ENCODE results near the gene MOB1A. TPM values are rescaled to one million over a fixed set of nuclear protein-coding genes. Genes with fewer than 3 reads are reported as not detected.

Gene MOB1A
- total and polyA plus RNA-seq, 2 of the 8 experiments (the other 6 are each of a cell fraction or from before 2014, with no cell fraction given) = 21.6 to 91.7 TPM

DNA sequence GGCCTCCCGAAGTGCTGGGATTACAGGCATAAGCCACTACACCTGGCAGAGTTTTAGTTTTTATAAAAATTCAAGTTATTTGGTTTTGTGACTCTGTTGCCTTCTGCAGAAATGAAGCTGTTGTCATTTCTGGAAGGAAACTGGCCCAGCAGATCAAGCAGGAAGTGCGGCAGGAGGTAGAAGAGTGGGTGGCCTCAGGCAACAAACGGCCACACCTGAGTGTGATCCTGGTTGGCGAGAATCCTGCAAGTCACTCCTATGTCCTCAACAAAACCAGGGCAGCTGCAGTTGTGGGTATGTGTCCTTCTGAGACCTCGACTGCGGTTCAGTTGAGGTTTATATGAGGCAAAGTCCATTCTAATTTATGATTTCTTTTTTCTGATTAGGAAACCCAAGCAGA is 26.9 kb upstream of the MOB1A start:
- POLR2A ChIA-PET (ENCODE audit: partially characterized antibody) = interaction anchor here (0.7 to 72.1 kb wide), 7 partner anchors 3 to 230 kb away, joined by 3 to 2699 read pairs (median 5); partner anchors contain the start of genes BOLA3, MOB1A and MTHFD2
- H2BK20ac ChIP-seq (ENCODE audit: low read length) = no peak overlapping the region
- H2AK5ac ChIP-seq (ENCODE audit: low read depth, low read length) = no peak overlapping the region
- H3K4me3 ChIP-seq (ENCODE audit: extremely low read depth in 1 of 4, insufficient read depth in 2 of 4, low read depth in 3 of 4, low read length in 4 of 4) = no peak overlapping the region
- peaks cover 2 to 18% (median 16%) of the 10 kb centered on the region in 4 experiments for H3K4me1 ChIP-seq (replicated peaks in 1 of 4; ENCODE audit: control insufficient read depth in 3 of 4, insufficient read depth in 4 of 4, low read length in 3 of 4)
- H3K36me3 ChIP-seq (ENCODE audit: control insufficient read depth in 2 of 4, insufficient read depth in 4 of 4, low read length in 3 of 4) = peaks cover 8 to 84% (median 31%) of the 10 kb centered on the region in 4 experiments
- TF ChIP-seq CHD1 (IDR thresholded peaks at IDR 0.05; ENCODE audit: low read depth, low read length) = no peak
- TF ChIP-seq KDM5A (IDR thresholded peaks at IDR 0.05; ENCODE audit: low read length) = no peak
- peak; percentile 44; the same call in 1 of the 2 replicates for TF ChIP-seq POLR2AphosphoS5 (IDR thresholded peaks at IDR 0.05; ENCODE audit: low read depth, low read length)
- H3K79me2 ChIP-seq (ENCODE audit: control insufficient read depth in 1 of 2, insufficient read depth in 2 of 2, low read length in 2 of 2) = peaks cover 51 to 87% of the 10 kb centered on the region in 2 experiments
- no peak overlapping the region for H2BK5ac ChIP-seq (ENCODE audit: low read depth, low read length)
- no peak overlapping the region for H2BK15ac ChIP-seq (ENCODE audit: low read length)
- no peaks in the 10 kb centered on the region for H3K27me3 ChIP-seq (replicated peaks in 1 of 4; ENCODE audit: control insufficient read depth in 3 of 4, extremely low read depth in 1 of 4, insufficient read depth in 3 of 4, low read length in 3 of 4)
- peaks cover 16% of the 10 kb centered on the region for H3K79me1 ChIP-seq (ENCODE audit: low read depth, low read length)
- no peak overlapping the region for H4K8ac ChIP-seq (ENCODE audit: extremely low read depth, insufficient read depth, low read length)
- no peak overlapping the region for H4K5ac ChIP-seq (ENCODE audit: insufficient read length, low read depth, low read length)
- H4K91ac ChIP-seq (replicated peaks; ENCODE audit: insufficient read length, low read length) = no peak overlapping the region
- H3K9ac ChIP-seq (replicated peaks in 1 of 4; ENCODE audit: extremely low read depth in 1 of 4, low read depth in 3 of 4, low read length in 3 of 4) = no peak overlapping the region
- H2BK12ac ChIP-seq (ENCODE audit: low read depth, low read length) = no peak overlapping the region
- no peaks in the 10 kb centered on the region for H3K9me3 ChIP-seq (ENCODE audit: insufficient read depth in 2 of 2, low read depth in 1 of 2, low read length in 1 of 2)
- 86% methylated on average over 6 of the region's 6 CpGs; no CpG with 5 or more reads in 1 of the 2 experiments for WGBS, 2 experiments (ENCODE audit: extremely low coverage in 1 of 2, insufficient coverage in 1 of 2, insufficient read length in 1 of 2, insufficient replicate concordance in 2 of 2, low coverage in 1 of 2, low lambda C conversion rate in 2 of 2, missing lambda C conversion rate in 1 of 2)
- no peak overlapping the region for H2BK120ac ChIP-seq (replicated peaks; ENCODE audit: low read depth, low read length)
- H3K14ac ChIP-seq (ENCODE audit: insufficient read length) = no peak overlapping the region
- no peak for FAIRE-seq
- H3K4me2 ChIP-seq (ENCODE audit: insufficient read depth in 1 of 2, low read depth in 2 of 2, low read length in 2 of 2) = no peak overlapping the region; a peak in 1 of 4 replicates
- no peak overlapping the region for H3K27ac ChIP-seq (ENCODE audit: low read depth, low read length)
- H3K23me2 ChIP-seq (ENCODE audit: low read depth, low read length) = no peaks in the 10 kb centered on the region
- H3K56ac ChIP-seq (replicated peaks; ENCODE audit: insufficient read length, low read depth, low read length) = no peak overlapping the region
- no peak for DNase-seq (ENCODE audit: low read depth in 1 of 2, low spot score in 2 of 2)
- H3K18ac ChIP-seq (ENCODE audit: extremely low read depth, low read length) = no peak overlapping the region
- H4K20me1 ChIP-seq (replicated peaks in 1 of 2; ENCODE audit: control insufficient read depth in 1 of 2, insufficient read depth in 2 of 2, low read length in 2 of 2) = peaks cover 29 to 42% of the 10 kb centered on the region in 2 experiments
- no peak overlapping the region for H3K23ac ChIP-seq (ENCODE audit: insufficient read length)
- CTCF ChIA-PET (ENCODE audit: partially characterized antibody) = interaction anchor here (1.2 to 3.1 kb wide), 3 partner anchors 22 to 54 kb away, joined by 3 to 14 read pairs (median 13); partner anchors contain the start of gene MOB1A
- no peak overlapping the region for H3K4ac ChIP-seq (replicated peaks; ENCODE audit: insufficient read length, low read depth, low read length)
- H2AFZ ChIP-seq (ENCODE audit: low read length) = no peak overlapping the region

All from H1 (cell line).